ENCODE measurements around the gene FNDC3B. TPM values are rescaled to one million over a fixed set of nuclear protein-coding genes. Genes with fewer than 3 reads are reported as not detected.

Gene FNDC3B
- total RNA-seq, 1 donor from 2014 or later, result 79.2 TPM

DNA sequence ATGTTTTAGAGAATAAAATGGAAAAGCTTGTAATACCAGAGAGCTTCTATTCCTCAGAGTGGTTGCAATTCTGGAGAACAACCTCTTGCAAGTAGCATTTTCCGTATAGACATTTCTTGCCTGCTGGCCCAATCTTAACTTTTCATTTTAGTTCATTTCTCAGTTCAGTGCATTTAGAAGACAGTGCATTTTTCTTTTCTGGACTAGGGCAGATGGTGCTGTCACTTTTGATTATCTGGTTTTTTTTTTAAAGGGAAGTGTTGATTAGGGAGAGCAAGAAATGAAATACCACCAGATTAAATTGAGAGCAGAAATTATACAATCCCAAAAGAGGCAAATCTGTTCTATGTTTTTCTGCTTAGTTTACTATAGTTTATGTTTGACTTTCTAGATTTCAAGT, 236.2 kb downstream of the FNDC3B start:
- Mint-ChIP-seq H3K4me1 (ENCODE audit: unreplicated experiment) (peaks cover 13% of the 10 kb centered on the region), H3K27ac (no peak overlapping the region), H3K27me3 (no peaks in the 10 kb centered on the region), H3K36me3 (peaks cover 44% of the 10 kb centered on the region), H3K9me3 (no peaks in the 10 kb centered on the region), H3K4me3 (no peak overlapping the region)
- TF ChIP-seq, protein P1, sequence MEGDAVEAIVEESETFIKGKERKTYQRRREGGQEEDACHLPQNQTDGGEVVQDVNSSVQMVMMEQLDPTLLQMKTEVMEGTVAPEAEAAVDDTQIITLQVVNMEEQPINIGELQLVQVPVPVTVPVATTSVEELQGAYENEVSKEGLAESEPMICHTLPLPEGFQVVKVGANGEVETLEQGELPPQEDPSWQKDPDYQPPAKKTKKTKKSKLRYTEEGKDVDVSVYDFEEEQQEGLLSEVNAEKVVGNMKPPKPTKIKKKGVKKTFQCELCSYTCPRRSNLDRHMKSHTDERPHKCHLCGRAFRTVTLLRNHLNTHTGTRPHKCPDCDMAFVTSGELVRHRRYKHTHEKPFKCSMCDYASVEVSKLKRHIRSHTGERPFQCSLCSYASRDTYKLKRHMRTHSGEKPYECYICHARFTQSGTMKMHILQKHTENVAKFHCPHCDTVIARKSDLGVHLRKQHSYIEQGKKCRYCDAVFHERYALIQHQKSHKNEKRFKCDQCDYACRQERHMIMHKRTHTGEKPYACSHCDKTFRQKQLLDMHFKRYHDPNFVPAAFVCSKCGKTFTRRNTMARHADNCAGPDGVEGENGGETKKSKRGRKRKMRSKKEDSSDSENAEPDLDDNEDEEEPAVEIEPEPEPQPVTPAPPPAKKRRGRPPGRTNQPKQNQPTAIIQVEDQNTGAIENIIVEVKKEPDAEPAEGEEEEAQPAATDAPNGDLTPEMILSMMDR (conservative IDR thresholded peaks at IDR 0.05), result no peak
- DNase-seq (ENCODE audit: extremely low spot score, unreplicated experiment), result no peak

- no peaks in the 10 kb centered on the region for H3K27me3 Mint-ChIP-seq
- no peak overlapping the region for H3K4me3 Mint-ChIP-seq
- no peak overlapping the region for H3K27ac Mint-ChIP-seq
- no peaks in the 10 kb centered on the region for H3K9me3 Mint-ChIP-seq
- DNase-seq (ENCODE audit: extremely low spot score, unreplicated experiment), result no peak
- H3K4me1 Mint-ChIP-seq (ENCODE audit: unreplicated experiment), result peaks cover 13% of the 10 kb centered on the region
- H3K36me3 Mint-ChIP-seq, result peaks cover 40% of the 10 kb centered on the region
- TF ChIP-seq, protein P1 (conservative IDR thresholded peaks at IDR 0.05), result no peak
Observed at GRCh38 chr3:172276103-172276502, 236.7 kb downstream of the FNDC3B start.

GRCh38 chr3:172277151-172277652, 237.8 kb downstream of the FNDC3B start:
- H3K27me3 Mint-ChIP-seq, result no peaks in the 10 kb centered on the region
- no peak overlapping the region for H3K4me3 Mint-ChIP-seq
- peaks cover 13% of the 10 kb centered on the region for H3K4me1 Mint-ChIP-seq (ENCODE audit: unreplicated experiment)
- no peaks in the 10 kb centered on the region for H3K9me3 Mint-ChIP-seq
- DNase-seq (ENCODE audit: extremely low spot score, unreplicated experiment), result no peak
- TF ChIP-seq, protein P1 (conservative IDR thresholded peaks at IDR 0.05), result no peak
- H3K27ac Mint-ChIP-seq, result no peak overlapping the region
- peaks cover 35% of the 10 kb centered on the region for H3K36me3 Mint-ChIP-seq

DNA sequence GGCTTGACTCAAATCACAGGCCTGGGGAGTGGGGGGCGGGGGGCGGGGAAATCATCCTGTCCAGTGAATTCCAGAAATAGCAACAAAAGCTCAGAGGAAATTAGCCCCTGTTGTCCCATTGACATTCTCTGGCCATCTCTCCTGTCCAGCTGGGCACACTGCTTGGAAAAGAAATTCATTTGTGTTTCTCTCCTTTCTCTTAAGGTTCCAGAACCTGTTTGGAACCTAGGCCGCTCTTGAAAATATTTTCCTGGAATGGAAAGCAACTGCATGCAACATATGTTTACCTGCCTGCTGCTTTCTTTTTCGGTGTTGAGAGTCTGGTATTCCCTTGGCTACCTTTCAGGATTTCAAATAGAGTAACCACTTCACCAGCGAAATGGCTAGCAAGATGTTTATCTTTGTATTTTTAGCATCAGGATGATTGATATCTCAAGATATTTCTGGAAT, 239.8 kb downstream of the FNDC3B start:
- Mint-ChIP-seq H3K27ac (no peak overlapping the region), H3K36me3 (peaks cover 40% of the 10 kb centered on the region), H3K9me3 (no peaks in the 10 kb centered on the region), H3K4me3 (no peak overlapping the region), H3K27me3 (no peaks in the 10 kb centered on the region), H3K4me1 (ENCODE audit: unreplicated experiment) (peaks cover 13% of the 10 kb centered on the region)
- DNase-seq (ENCODE audit: extremely low spot score, unreplicated experiment), result no peak
- TF ChIP-seq, protein P1 (conservative IDR thresholded peaks at IDR 0.05), result no peak

DNA sequence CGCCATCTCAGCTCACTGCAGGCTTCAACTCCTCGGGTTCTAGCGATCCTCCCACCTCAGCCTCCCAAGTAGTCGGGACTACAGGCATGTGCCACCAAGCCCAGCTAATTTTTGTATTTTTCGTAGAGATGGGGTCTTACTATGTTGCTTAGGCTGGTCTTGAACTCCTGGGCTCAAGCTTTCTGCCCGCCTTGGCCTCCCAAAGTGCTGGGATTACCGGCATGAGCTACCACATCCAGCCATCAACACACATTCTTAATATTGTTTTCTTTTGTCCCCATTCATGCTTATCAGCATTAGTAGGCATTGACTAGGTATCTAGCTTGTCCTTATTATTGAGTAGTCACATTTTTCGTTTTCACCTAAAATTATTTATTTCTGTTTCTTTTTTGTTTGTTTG, 240.6 kb downstream of the FNDC3B start:
- no peak for DNase-seq (ENCODE audit: extremely low spot score, unreplicated experiment)
- Mint-ChIP-seq H3K4me1 (ENCODE audit: unreplicated experiment) (peaks cover 13% of the 10 kb centered on the region), H3K36me3 (peaks cover 37% of the 10 kb centered on the region), H3K9me3 (no peaks in the 10 kb centered on the region), H3K27me3 (no peaks in the 10 kb centered on the region), H3K27ac (peak overlapping the region; percentile 35), H3K4me3 (no peak overlapping the region)
- TF ChIP-seq, protein P1 (conservative IDR thresholded peaks at IDR 0.05), result no peak

Measured in type B pancreatic cell (in vitro differentiated cells).